Tibial nerve (tissue), 4 donors: ENCODE measurements around the gene MYPN. TPM values are rescaled to one million over a fixed set of nuclear protein-coding genes. Genes with fewer than 3 reads are reported as not detected.
A peak's percentile ranks its signal among the peaks of the same experiment; 100 is the strongest.
"Not testable (repeated sequence)": the region's sequence is repeated elsewhere in the genome, so short reads cannot be mapped to it uniquely, and the experiment has no call there.

ENCODE experiments used
- DNase-seq, 2 donors: peaks; one replicate each; pipeline ENCODE4 v3.0.0-alpha.2; 2019; ENCODE audit warnings: low spot score in 2 of 2
- H3K27ac ChIP-seq, 4 donors: fragments of 200-600 bp; sonication (generic) in 3 of 4; one replicate each; pipeline ENCODE4 v1.5.1; 2017 to 2019; ENCODE audit warnings: mild to moderate bottlenecking in 1 of 4
- H3K27me3 ChIP-seq, 2 donors: fragments of 200-600 bp; sonication (generic) in 1 of 2; one replicate each; pipeline versions ENCODE4 v1.5.1 to v1.6.0; 2017 to 2019
- H3K36me3 ChIP-seq, 3 donors: fragments of 200-600 bp; sonication (generic); one replicate each; pipeline ENCODE4 v1.5.1; 2018 to 2019
- H3K4me1 ChIP-seq, 4 donors: fragments of 200-600 bp; sonication (generic) in 3 of 4; one replicate each; pipeline ENCODE4 v1.5.1; 2017 to 2019
- H3K4me3 ChIP-seq, 4 donors: fragments of 200-600 bp; sonication (generic) in 3 of 4; one replicate each; pipeline ENCODE4 v1.5.1; 2017 to 2019; ENCODE audit warnings: mild to moderate bottlenecking in 1 of 4, moderate library complexity in 1 of 4
- H3K9me3 ChIP-seq, 4 donors: fragments of 200-600 bp; sonication (generic) in 3 of 4; one replicate each; pipeline ENCODE4 v1.5.1; 2017 to 2019
- EP300 ChIP-seq, 2 donors: sonication (generic); formaldehyde crosslinking; IDR thresholded peaks; one replicate each; pipeline ENCODE4 v1.6.1; 2017; ENCODE audit warnings: antibody characterized with exemption in 2 of 2, mild to moderate bottlenecking in 1 of 2
- POLR2A ChIP-seq, 2 donors: fragments of 450-650 bp; IDR thresholded peaks; one replicate each; pipeline ENCODE4 v1.6.1; 2017; ENCODE audit warnings: antibody characterized with exemption in 2 of 2, mild to moderate bottlenecking in 2 of 2, moderate library complexity in 2 of 2
- WGBS, 2 donors: methylation state at CpG; one replicate each; pipeline ENCODE4 v1.1.5; 2018; 5-methylcytosine and 5-hydroxymethylcytosine counted together
- total RNA-seq, 4 donors: library from RNA; depleted of rRNA; stranded (reverse); fragments of >200 nt; gene quantifications; one replicate each; pipeline ENCODE4 v1.1.0, GENCODE V29; 2016
- TF ChIP-seq, protein P1 (sequence below), 5 experiments: fragments of 200-600 bp in 3 of 5; fragments of 450-650 bp in 2 of 5; sonication (generic) in 3 of 5; IDR thresholded peaks; one replicate each; pipeline ENCODE4 v1.5.1; 2016 to 2019; ENCODE audit warnings: antibody characterized with exemption in 5 of 5, mild to moderate bottlenecking in 3 of 5, moderate library complexity in 2 of 5

Gene MYPN
- total RNA-seq, 4 donors from 2014 or later: not detected

DNA sequence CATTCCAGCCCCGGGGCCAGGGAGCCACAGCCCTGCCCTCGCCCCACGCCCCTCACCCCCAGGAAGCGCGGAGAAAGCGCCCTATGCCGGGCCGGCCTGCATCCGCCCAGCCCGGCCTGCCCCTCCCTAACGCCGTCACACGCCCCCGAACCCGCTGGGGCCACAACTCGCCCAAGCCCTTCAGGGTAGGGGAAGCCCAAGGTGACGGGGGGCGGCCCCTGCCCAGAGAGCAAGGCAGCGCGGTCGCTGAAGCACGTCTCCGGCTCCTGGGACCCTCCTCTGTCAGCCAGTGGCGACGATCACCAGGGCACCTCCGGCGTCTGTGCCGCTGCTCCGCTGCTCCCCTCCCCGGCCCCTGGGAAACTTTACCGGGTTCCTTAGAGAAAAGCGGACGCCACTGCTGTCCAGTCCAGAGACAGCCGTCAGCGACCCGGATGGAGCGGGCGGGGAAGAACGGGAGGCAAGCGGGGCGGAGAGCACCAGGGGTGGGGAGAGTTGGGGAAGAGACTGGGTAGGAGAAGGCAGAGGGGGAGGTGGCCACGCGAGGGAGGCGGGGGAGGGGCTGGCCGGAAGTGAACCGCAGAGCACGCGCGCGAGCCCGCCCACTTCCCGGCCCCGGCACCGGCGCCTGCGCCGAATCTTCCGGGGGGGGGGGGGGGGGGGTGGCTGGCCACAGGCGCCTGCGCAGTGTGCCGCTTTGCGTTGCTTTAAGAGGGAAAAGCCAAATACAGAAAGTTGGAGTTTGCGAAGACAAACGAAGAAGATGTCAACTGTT, 34.3 kb upstream of the MYPN start, which contains the start of gene HERC4:
HERC4 (minus strand) TSS at position 509 of the 775 bp plus-strand sequence. CDS start 2,175 bp downstream, outside the sequence.
- Histone ChIP-seq H3K4me3 (peak within 1 kb of the TSS; percentile 75 to 100 (median 96)), H3K36me3 (peaks cover 0 to 3% (median 0%) of the 10 kb centered on the region in 3 donors), H3K9me3 (no peaks in the 10 kb centered on the region), H3K4me1 (peaks cover 0 to 39% (median 27%) of the 10 kb centered on the region in 4 donors), H3K27me3 (no peaks in the 10 kb centered on the region), H3K27ac (peak within 1 kb of the TSS; percentile 87 to 100 (median 98))
- peak; percentile 74 to 77 for TF ChIP-seq POLR2A (IDR thresholded peaks at IDR 0.05)
- TF ChIP-seq, protein P1, sequence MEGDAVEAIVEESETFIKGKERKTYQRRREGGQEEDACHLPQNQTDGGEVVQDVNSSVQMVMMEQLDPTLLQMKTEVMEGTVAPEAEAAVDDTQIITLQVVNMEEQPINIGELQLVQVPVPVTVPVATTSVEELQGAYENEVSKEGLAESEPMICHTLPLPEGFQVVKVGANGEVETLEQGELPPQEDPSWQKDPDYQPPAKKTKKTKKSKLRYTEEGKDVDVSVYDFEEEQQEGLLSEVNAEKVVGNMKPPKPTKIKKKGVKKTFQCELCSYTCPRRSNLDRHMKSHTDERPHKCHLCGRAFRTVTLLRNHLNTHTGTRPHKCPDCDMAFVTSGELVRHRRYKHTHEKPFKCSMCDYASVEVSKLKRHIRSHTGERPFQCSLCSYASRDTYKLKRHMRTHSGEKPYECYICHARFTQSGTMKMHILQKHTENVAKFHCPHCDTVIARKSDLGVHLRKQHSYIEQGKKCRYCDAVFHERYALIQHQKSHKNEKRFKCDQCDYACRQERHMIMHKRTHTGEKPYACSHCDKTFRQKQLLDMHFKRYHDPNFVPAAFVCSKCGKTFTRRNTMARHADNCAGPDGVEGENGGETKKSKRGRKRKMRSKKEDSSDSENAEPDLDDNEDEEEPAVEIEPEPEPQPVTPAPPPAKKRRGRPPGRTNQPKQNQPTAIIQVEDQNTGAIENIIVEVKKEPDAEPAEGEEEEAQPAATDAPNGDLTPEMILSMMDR (IDR thresholded peaks at IDR 0.05): no peak
- peak; percentile 36 to 94 for TF ChIP-seq EP300 (IDR thresholded peaks at IDR 0.05)
- WGBS, 2 donors: 0 to 1% methylated on average over 36 to 56 of the region's 64 CpGs
- DNase-seq: peak; percentile 89 to 92

GRCh38 chr10:68075550-68076004, 33.7 kb upstream of the MYPN start:
- no peak for TF ChIP-seq EP300 (IDR thresholded peaks at IDR 0.05)
- no peak for TF ChIP-seq POLR2A (IDR thresholded peaks at IDR 0.05)
- Histone ChIP-seq H3K27ac (peak overlapping the region; percentile 87 to 100 (median 98)), H3K4me3 (peak overlapping the region in 3 of 4 donors; percentile 75 to 99 (median 92)), H3K36me3 (no peaks in the 10 kb centered on the region), H3K4me1 (peaks cover 0 to 39% (median 27%) of the 10 kb centered on the region in 4 donors), H3K27me3 (no peaks in the 10 kb centered on the region), H3K9me3 (no peaks in the 10 kb centered on the region)
- no peak for DNase-seq
- WGBS, 2 donors: 24 to 25% methylated on average over 3 of the region's 3 CpGs

DNA sequence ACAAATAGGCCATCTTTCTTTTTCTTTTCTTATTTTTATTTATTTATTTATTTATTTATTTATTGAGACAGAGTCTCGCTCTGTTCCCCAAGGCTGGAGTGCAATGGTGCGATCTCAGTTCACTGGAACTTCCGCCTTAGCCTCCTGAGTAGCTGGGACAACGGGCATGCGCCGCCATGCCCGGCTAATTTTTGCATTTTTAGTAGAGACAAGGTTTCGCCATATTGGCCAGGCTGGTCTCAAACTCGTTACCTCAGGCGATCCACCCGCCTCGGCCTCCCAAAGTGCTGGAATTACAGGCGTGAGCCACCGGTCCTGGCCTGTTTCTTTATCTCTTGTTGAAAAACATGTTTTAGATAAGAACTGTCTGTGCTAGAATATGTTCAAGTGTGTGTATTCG, 33.2 kb upstream of the MYPN start:
- DNase-seq, H3K9me3 ChIP-seq, H3K36me3 ChIP-seq, H3K27ac ChIP-seq, H3K4me3 ChIP-seq, H3K27me3 ChIP-seq: not testable (repeated sequence)
- peaks cover 0 to 35% (median 25%) of the 10 kb centered on the region in 4 donors for H3K4me1 ChIP-seq
- WGBS, 2 donors: 97 to 98% methylated on average over 15 of the region's 15 CpGs

- no peak overlapping the region for H3K27ac ChIP-seq
- 95% methylated on average over 5 of the region's 5 CpGs for WGBS, 2 donors
- H3K9me3 ChIP-seq: no peaks in the 10 kb centered on the region
- TF ChIP-seq EP300 (IDR thresholded peaks at IDR 0.05) (no peak), POLR2A (IDR thresholded peaks at IDR 0.05) (no peak)
- TF ChIP-seq, protein P1 (IDR thresholded peaks at IDR 0.05): no peak
- H3K4me3 ChIP-seq: no peak overlapping the region
- H3K36me3 ChIP-seq: no peaks in the 10 kb centered on the region
- H3K27me3 ChIP-seq: no peaks in the 10 kb centered on the region
- DNase-seq: no peak
- peaks cover 0 to 25% (median 17%) of the 10 kb centered on the region in 4 donors for H3K4me1 ChIP-seq
Observed at GRCh38 chr10:68077026-68077425, 32.3 kb upstream of the MYPN start.

- Histone ChIP-seq H3K27ac (no peak overlapping the region), H3K36me3 (no peaks in the 10 kb centered on the region), H3K27me3 (no peaks in the 10 kb centered on the region), H3K4me3 (no peak overlapping the region), H3K4me1 (peaks cover 0 to 5% (median 0%) of the 10 kb centered on the region in 4 donors), H3K9me3 (no peaks in the 10 kb centered on the region)
- 81 to 93% methylated on average over 1 of the region's 1 CpG for WGBS, 2 donors
- no peak for DNase-seq
- TF ChIP-seq, protein P1 (IDR thresholded peaks at IDR 0.05): no peak
- no peak for TF ChIP-seq EP300 (IDR thresholded peaks at IDR 0.05)
- no peak for TF ChIP-seq POLR2A (IDR thresholded peaks at IDR 0.05)
Observed at GRCh38 chr10:68079434-68079833, 29.9 kb upstream of the MYPN start.

DNA sequence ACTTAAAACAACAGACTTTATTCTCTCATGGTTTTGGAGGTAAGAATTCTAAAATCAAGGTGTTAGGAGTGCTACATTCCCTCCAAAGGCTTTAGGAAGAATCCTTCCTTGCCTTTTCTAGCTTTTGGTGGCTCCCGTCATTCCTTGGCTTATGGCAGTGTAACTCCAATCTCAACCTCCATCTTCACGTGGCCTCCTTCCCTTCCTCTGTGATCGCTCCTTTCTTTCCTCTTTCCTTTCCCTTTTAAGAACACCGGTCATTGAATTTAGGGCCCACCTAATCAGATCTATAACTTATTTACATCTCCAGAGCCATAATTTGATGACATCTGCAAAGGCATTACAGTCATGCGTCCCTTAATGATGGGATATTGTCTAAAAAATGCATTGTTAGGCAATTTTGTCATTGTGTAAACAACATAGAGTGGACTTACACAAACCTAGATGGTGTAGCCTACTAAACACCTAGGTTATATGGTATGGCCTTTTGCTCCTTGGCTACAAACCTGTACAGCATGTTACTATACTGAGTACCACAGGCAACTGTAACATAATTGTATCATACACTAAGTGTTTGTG, 28.3 kb upstream of the MYPN start:
- TF ChIP-seq EP300 (IDR thresholded peaks at IDR 0.05) (no peak), POLR2A (IDR thresholded peaks at IDR 0.05) (no peak)
- TF ChIP-seq, protein P1 (IDR thresholded peaks at IDR 0.05): no peak
- no peaks in the 10 kb centered on the region for H3K27me3 ChIP-seq
- H3K27ac ChIP-seq: no peak overlapping the region
- H3K9me3 ChIP-seq: no peaks in the 10 kb centered on the region
- no peaks in the 10 kb centered on the region for H3K4me1 ChIP-seq
- WGBS, 2 donors: 82 to 83% methylated on average over 5 of the region's 5 CpGs
- no peak for DNase-seq
- no peak overlapping the region for H3K4me3 ChIP-seq
- H3K36me3 ChIP-seq: no peaks in the 10 kb centered on the region
